ENCODE measurements around the gene RBKS.

- no peak for TF ChIP-seq POLR2A (IDR thresholded peaks at IDR 0.05)
- TF ChIP-seq, protein P1, sequence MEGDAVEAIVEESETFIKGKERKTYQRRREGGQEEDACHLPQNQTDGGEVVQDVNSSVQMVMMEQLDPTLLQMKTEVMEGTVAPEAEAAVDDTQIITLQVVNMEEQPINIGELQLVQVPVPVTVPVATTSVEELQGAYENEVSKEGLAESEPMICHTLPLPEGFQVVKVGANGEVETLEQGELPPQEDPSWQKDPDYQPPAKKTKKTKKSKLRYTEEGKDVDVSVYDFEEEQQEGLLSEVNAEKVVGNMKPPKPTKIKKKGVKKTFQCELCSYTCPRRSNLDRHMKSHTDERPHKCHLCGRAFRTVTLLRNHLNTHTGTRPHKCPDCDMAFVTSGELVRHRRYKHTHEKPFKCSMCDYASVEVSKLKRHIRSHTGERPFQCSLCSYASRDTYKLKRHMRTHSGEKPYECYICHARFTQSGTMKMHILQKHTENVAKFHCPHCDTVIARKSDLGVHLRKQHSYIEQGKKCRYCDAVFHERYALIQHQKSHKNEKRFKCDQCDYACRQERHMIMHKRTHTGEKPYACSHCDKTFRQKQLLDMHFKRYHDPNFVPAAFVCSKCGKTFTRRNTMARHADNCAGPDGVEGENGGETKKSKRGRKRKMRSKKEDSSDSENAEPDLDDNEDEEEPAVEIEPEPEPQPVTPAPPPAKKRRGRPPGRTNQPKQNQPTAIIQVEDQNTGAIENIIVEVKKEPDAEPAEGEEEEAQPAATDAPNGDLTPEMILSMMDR (IDR thresholded peaks at IDR 0.05): no peak
These were observed 94.3 kb downstream of the RBKS start for GRCh38 chr2:27795868-27796277.

All from Peyer's patch (tissue), 4 donors.